PFSK-1 (cell line): ENCODE measurements around the gene ACTMAP.

Experiments
- FOXP2 ChIP-seq: optimal IDR thresholded peaks from 2 replicates; pipeline ENCODE3; 2011; ENCODE audit warnings: borderline replicate concordance, control low read depth, inconsistent platforms; ENCODE audit not compliant: insufficient read depth; ENCODE audit errors: extremely low read length, extremely low read depth
- POLR2AphosphoS5 ChIP-seq: IDR thresholded peaks from 2 replicates; pipeline ENCODE4 v1.6.1; 2012; ENCODE audit warnings: low read depth, mild to moderate bottlenecking, control low read depth, low read length, moderate library complexity
- REST ChIP-seq, 2 experiments: IDR thresholded peaks; 2 replicates each; pipeline versions ENCODE4 v1.6.1 to v1.8.0; 2011 to 2012; ENCODE audit warnings: low read depth in 2 of 2, low read length in 2 of 2, control low read depth in 1 of 2, inconsistent platforms in 1 of 2, mild to moderate bottlenecking in 1 of 2, moderate library complexity in 1 of 2; ENCODE audit not compliant: insufficient read depth in 1 of 2
- SIN3A ChIP-seq: IDR thresholded peaks from 2 replicates; pipeline ENCODE4 v1.6.1; 2012; ENCODE audit warnings: mild to moderate bottlenecking, low read length, moderate library complexity, borderline replicate concordance; ENCODE audit not compliant: insufficient read depth
- TAF1 ChIP-seq: IDR thresholded peaks from 2 replicates; pipeline ENCODE4 v1.6.1; 2012; ENCODE audit warnings: low read length, control low read depth, borderline replicate concordance; ENCODE audit not compliant: insufficient read depth

ACTMAP gene

DNA sequence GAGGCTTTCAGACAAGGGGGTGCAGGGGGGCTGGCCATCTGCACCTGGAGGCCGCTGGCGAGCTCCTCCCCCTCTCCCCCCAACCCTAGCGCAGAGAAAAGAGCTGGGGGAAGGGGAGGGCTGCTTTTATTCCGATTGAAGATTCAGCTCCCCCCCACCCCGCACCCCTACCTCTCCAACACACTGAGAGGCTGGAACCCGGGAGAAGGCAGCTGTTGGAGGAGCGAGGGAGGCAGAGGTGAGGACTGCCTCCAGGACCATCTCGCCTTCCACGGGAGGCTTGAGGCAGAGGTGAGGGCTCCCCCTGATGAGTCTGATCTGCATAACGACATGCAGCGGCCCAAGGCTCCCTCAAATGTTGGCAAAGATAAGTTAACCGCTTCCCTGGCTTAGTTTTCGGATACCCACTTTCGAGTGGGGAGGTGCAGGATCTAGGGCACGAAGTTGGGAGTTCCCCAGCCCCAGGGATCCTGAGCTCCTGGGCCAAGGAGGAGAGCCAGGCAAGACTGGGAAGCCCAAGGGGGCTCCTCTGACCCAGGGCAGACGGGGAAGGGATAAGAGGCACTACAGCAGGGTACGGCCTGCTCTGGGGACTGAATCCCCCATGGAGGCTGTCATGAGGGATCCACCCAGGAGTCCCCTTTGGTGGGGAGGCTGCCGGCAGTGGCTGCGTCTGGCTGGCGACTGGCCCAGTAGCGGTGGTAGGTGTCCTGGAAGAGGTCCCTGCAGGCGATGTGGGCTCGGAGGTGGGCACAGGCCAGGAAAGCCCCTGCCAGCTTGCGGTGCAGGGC is 58.7 kb downstream of the ACTMAP start:
- TF ChIP-seq POLR2AphosphoS5 (no peak), FOXP2 (no peak), SIN3A (no peak), TAF1 (no peak), REST (IDR thresholded peaks at IDR 0.05; ENCODE audit: insufficient read depth in 1 of 2, low read depth in 2 of 2, low read length in 2 of 2) (no peak)
